Inferior parietal cortex (tissue), 1 donor: ENCODE results near the gene CDC73.
"Not testable (repeated sequence)": the region's sequence is repeated elsewhere in the genome, so short reads cannot be mapped to it uniquely, and the experiment has no call there.

Source experiments
- DNase-seq: peaks from one replicate; pipeline ENCODE4 v3.0.0-alpha.2; 2016; ENCODE audit errors: extremely low spot score

The CDC73 gene

DNA sequence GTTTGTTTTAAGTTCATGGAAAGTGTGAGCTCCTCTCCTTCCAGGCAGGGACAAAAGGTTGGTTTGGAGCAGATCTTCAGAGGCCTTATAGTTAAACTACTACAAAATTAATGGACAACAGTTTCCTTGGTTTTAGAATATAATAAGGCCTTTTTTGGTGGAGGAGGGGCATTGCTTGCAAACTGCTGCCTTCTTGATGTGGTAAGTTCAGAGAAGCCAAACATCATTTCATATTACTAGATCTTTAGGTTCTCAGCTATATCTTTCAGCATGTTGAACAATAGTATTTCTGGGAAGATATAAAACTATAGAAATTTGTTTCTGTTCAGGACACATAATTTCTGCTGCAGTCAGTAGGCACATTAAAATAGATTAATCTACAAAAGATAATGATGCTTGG lies 162.4 kb downstream of the CDC73 start:
- no peak for DNase-seq

DNA sequence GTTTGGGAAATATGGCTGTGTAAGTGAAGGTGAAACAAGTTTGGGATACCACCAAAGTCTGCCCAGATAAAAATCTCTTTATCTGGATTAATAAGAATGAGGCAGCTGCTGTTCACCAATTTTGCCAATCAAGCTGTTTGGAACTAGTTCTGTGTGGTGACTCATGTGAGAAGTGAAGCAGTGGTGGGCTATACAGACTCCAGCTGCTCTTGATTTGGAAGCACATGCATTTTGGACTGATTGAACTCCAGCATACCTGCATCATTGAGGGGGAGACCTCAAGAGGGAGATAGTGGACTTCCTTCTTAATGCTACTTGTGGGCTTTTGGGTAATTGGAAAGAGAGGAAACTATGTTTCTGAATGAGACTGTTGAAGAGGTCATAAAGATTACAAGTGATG lies 163.8 kb downstream of the CDC73 start:
- no peak for DNase-seq

DNA sequence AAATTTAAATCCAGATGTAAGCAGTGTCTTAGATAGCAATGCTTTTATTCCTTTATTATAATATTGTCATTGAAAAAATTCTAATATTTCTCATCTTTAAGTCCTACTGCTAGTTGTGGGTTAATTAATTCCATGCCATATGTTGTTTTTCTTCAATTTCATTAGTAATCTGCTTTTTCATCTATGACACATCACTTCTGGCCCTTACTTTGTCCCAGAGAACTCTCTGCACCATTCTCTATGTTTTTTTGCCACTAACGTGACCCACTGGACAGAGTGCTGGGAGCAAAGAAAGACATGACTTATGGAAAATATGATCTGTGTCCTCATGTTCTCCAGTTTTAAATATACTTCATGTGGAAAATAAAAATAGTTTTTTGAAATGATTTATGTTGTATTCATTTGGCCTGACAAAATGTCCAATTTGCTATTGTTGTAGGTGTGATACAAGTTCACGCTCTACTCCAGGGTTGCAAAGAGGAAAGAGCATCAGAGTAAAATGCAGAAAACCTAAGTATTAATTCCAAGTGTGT lies 166.8 kb downstream of the CDC73 start:
- not testable (repeated sequence) for DNase-seq

DNA sequence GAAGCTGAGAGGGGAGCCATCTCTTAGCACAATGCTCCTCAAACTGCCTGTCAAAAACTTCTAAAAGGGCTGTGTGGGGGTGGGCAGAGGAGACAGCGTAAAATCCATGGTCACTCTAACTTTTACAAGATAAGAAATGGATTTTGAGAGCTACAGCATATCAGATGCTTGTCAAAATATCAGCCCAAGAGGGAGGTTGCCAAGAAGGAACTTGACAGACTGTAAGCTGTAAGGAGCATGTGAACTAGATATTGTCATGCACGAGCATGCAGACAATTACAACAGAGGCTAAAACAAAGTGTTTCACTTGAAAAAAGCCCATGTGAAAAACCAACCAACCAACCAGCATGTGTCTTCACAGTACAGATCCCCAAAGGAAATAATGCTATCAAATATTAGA lies 171.9 kb downstream of the CDC73 start:
- no peak for DNase-seq

DNA sequence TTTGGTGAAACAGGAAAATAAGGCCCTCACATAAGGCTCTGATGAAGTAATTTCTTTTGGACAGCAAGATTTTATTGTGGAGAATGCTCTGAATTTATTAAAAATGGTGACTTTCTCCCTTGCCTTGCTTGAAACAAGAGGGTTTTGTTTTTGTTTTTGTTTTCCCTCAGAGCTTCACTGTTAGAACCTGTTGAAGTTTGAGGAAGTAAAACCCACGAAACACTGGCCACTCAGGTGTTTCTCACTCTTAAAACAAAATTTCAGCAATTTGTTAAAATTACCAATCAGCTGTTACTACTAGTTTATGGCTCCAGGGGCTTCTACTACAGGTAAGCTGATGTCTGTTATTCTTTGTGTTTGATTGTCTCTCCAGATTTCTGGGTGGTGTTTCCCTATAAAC lies 177.2 kb downstream of the CDC73 start:
- no peak for DNase-seq

DNA sequence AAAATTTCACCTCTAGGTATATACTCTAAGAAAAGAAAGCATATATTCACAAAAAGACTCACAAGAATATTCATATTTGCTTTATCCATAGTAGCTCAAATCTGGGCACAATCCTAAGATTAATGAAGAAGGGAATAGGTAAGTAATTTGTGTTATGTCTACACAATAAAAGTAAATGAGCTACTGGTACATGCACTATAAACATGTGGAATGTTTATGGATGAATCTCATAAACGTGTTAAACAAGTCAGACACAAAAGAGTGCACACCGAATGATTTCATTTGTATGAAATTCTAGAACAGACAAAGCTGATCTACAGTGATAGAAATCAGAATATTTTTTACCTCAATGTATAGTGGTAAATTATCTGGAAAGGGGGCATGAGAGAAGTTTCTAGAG lies 179.9 kb downstream of the CDC73 start:
- DNase-seq: no peak

DNA sequence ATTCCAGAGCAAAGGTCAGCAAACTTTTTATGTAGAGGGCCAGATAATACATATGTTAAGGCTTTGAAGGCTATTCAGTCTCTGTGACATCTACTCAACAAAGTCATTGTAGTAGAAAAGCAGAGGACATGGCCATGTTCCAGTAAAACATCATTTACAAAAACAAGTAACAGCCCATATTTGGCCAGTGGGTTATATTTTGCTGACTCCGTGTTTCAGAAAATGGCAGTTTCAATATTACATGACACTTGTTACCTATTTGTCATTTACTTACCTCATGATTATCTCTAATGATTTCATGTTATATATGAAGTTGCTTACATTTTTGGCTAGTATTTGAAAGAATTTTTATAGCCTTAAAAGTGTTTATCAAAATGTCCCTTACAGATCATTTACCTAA lies 182.0 kb downstream of the CDC73 start:
- no peak for DNase-seq
